GM20000 (cell line): ENCODE results near the gene RASSF5.

Experiments
- DNase-seq: peaks from one replicate; pipeline ENCODE4 v3.0.0; 2012; ENCODE audit warnings: low spot score
- TF ChIP-seq, protein P1 (sequence below): IDR thresholded peaks from 2 replicates; pipeline ENCODE4 v1.5.1; 2012; ENCODE audit warnings: mild to moderate bottlenecking, control low read depth; ENCODE audit errors: extremely low read depth, missing control alignments

Gene RASSF5

DNA sequence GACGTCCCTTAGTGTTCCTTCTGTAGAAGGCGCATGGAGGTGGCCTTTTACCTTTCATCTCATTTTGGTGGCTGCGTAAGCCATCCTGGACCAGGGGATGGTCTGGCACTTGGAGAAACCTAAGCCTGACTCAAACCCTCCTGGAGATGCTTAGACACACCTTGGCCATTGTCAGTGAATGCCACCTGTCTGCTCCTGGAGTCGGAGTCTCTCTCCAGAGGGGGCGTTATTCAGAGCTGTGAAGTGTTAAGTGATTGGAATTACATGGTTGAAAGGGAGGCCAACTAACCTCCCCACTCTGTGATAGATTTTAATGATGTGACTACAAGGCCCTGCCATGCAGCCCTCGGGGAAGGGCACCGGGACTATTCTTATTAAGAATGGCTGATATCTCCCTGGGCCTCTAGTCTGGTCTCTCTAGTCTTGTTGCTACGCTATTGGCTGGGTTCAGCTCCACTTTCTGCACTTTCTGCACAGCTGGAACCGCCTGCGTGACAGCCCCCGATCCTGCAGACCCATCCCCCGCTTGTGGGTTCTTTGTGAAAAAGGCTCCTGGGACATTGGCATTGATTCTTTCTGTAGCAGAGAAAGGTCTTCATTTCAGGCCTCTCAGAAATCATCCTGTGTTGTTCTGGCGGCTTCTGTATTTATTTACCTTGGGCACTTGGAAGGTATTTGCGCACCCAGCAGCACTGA is 4.2 kb downstream of the RASSF5 start:
- TF ChIP-seq, protein P1, sequence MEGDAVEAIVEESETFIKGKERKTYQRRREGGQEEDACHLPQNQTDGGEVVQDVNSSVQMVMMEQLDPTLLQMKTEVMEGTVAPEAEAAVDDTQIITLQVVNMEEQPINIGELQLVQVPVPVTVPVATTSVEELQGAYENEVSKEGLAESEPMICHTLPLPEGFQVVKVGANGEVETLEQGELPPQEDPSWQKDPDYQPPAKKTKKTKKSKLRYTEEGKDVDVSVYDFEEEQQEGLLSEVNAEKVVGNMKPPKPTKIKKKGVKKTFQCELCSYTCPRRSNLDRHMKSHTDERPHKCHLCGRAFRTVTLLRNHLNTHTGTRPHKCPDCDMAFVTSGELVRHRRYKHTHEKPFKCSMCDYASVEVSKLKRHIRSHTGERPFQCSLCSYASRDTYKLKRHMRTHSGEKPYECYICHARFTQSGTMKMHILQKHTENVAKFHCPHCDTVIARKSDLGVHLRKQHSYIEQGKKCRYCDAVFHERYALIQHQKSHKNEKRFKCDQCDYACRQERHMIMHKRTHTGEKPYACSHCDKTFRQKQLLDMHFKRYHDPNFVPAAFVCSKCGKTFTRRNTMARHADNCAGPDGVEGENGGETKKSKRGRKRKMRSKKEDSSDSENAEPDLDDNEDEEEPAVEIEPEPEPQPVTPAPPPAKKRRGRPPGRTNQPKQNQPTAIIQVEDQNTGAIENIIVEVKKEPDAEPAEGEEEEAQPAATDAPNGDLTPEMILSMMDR, result no peak
- DNase-seq, result no peak

DNA sequence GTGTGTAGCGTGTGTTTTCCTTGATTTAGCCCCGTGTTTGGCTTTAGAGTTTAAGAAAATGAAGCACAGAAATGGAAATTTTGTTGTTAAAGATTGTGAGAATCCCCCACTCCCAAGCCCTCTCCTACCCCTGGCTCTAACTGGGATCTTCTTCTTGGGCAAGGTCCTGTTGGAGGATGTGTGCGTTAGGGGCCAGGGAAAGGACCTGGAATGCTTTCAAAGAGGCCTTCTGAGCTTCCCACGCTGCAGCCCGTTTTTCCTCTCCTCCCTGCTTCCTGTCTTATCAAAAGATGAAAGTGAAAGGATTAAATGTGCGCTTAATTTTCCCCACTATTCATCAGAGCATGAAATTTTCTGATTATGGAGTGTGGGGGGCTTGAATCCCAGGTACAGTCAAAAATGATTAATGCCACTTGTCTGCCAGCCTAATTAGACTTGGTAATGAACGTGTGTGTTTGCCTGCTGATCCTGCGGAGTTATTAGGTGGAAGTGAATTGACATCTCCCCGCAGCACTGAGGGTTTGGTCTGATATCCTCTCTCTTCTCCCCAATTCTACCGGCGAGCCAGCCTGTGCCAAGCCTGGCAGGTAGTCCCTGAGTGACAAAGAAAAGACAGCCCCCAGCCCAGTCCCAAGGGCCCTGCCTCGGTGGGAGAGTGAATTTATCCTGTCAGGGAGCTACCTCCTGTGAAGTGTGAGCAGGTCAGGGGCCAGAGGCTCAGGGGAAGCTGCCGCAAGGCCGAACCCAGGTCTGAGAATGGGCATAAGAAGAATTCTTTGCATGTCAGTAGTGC is 4.9 kb downstream of the RASSF5 start:
- no peak for DNase-seq
- TF ChIP-seq, protein P1, result no peak

DNA sequence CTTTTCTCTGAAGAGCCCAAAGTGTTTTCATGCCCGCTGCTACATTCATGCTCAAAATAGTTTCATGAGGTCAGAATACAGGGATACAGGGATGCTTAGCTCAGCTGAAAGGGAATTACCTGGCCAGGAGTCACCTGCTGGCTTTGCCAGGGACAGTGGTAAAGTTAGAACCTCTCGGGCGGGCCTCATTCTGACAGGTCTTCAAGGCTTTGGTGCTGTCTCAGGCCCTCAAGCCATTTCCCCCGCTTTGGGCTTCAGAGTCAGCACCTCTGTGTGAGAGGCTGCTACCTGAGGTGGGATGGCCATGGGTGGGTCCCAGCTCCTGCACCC is 5.5 kb downstream of the RASSF5 start:
- TF ChIP-seq, protein P1, result no peak
- DNase-seq, result no peak

DNA sequence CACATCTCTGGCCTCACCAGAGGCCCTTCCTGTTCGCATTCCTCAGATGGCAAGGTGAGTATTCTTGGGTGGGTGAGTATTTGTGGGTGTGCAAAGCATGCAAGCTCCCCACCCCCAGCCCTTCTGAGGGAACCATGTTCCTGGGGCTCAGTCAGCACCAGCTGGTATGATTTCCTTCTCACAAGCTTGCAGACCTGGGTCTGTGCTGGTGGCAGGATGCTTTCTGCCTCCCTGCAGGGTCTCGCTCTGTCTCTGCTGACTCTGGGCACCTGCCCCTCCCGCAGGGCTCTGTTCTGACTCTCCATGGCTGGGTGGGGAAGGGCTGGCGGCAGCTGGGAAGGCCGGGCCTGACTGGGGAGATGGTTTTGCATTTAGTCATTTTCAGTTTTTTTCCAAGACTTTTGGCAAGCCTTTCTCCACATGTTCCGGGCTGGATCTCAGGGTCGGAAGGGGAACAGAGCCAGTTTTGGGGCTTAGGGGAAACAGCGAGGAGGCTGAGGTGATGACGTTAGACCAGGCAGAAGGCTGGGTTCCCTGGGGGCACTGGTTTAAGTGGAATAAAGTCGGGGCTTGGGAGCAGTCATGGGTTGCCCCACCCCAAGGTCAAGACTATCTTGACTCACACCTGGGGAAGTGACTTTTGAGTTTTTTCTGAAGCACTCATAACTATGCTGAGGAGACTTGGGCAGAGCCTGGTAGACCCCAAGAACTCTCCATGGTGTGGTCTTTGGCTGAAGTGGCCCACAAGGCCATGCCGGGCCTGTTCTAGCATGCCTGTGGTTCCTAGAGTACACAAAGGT is 6.2 kb downstream of the RASSF5 start:
- TF ChIP-seq, protein P1, result no peak
- no peak for DNase-seq

DNA sequence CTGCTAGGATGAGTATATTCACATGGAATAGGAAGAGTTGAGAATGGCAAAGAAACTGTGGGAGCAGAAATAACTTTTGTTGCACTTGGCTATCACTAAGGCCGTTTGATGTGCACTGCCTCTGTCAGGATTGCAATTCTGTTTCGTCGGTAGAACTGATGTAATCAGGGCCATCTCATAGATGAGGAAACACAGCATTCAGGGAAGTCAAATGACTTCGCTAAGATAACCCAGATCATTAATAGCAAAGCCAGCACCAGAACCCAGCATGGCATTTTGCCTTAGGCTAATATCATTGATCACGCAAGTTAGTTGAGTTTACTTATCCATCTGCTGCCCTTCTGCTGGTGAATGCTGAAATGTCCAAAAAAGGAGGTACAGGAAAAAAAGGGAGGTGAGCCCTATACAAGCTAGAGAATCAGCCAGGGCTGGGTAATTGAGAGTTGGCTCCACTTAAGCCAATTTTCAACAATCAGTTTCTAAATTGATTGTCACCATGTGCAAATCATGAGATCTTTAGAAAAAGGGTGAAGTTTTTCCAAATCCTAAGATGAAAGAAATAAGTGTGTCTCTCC is 7.6 kb downstream of the RASSF5 start:
- no peak for DNase-seq
- TF ChIP-seq, protein P1, result no peak

DNA sequence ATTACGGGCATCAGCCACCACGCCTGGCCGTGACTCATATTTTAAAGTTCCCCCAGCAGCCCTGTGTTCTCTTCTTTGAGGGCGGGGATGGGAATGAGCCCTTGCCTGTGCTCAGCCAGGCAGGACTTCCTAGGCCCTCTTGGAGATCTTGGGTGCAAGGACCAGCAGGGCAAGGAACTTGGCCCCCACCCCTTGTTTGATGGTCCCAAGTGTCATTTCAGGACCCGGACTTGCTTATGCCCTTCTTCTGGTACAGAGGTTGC is 9.3 kb downstream of the RASSF5 start:
- TF ChIP-seq, protein P1, result no peak
- DNase-seq, result no peak

DNA sequence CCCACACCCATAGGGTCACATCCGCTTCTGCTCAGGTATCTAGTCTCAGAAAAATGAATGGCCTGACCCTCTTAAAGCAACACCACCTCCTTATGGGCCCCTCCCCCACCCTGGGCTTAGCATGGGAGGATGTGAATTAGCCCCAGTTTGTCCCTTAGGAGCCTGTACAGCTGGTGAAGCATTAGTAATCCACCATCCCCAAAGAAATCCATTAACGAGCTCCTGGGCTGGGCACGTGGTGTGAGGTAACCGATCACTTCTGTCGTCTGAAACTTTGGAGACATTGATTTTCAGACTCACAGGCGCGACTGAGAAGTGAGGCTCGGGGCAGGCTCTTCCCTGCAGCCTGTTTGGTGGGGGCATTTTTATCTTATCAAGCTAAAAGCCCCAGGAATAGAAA is 10.5 kb downstream of the RASSF5 start:
- TF ChIP-seq, protein P1, result no peak
- DNase-seq, result no peak
